HCT116 (cell line): ENCODE data around the gene RIN3. TPM values are rescaled to one million over a fixed set of nuclear protein-coding genes. Genes with fewer than 3 reads are reported as not detected.
A peak's percentile ranks its signal among the peaks of the same experiment; 100 is the strongest.

Experiments used
- ATAC-seq: fragments of 200-7000 bp; cut with Tn5 transposase; 2 replicates; pipeline ENCODE4 v1.9.1; 2020; ENCODE audit warnings: mild to moderate bottlenecking, moderate library complexity
- BruUV-seq: library from RNA; stranded (reverse); fragments of 400-500 nt; replicated peaks from 2 replicates; lab custom pipeline; 2021; lab: Mats Ljungman, UMichigan
- CTCF ChIA-PET: fragments of 300-600 bp; sonication (Branson Sonifier 250); formaldehyde crosslinking; loops from one replicate; lab custom pipeline; 2021; ENCODE audit warnings: antibody characterized with exemption; lab: Charles Lee
- POLR2A ChIA-PET: fragments of 300-600, 350-600 bp; sonication (Branson Sonifier 250); formaldehyde crosslinking; loops from one replicate; lab custom pipeline; 2021; ENCODE audit warnings: antibody characterized with exemption; lab: Charles Lee
- RAD21 ChIA-PET, 2 experiments: fragments of 300-600 bp; sonication (Branson Sonifier 250); formaldehyde crosslinking; loops; one replicate each; lab custom pipeline; 2023; ENCODE audit warnings: low total read pairs in 2 of 2; ENCODE audit not compliant: uncharacterized antibody in 2 of 2, unreplicated experiment in 2 of 2, low non-redundant PET in 1 of 2; lab: Charles Lee
- DNase-seq: peaks from one replicate; pipeline ENCODE4 v3.0.0-alpha.2; 2010; ENCODE audit warnings: low read depth, low spot score
- H2AFZ ChIP-seq: fragments of 200-600 bp; shearing (Covaris generic), sonication (generic); 2 replicates; pipeline ENCODE4 v1.6.1; 2017; ENCODE audit warnings: low read depth, mixed run types, mixed read lengths, antibody characterized with exemption, low read length; ENCODE audit not compliant: poor library complexity, severe bottlenecking
- H3K27ac ChIP-seq: 2 replicates; pipeline ENCODE4 v1.5.1; 2012; ENCODE audit warnings: low read depth, low read length
- H3K27me3 ChIP-seq: fragments of 200-600 bp; sonication (generic); 2 replicates; pipeline ENCODE4 v1.6.1; 2016; ENCODE audit warnings: mixed run types, low read length, mixed read lengths; ENCODE audit not compliant: insufficient read depth
- H3K36me3 ChIP-seq, 2 experiments: fragments of 200-500 bp in 1 of 2; fragments of 200-600 bp in 1 of 2; sonication (Bioruptor generic) in 1 of 2; sonication (generic) in 1 of 2; 2 replicates each; pipeline versions ENCODE4 v1.5.1 to v1.6.1; 2014 to 2016; ENCODE audit warnings: low read length in 2 of 2, inconsistent platforms in 1 of 2, mixed read lengths in 1 of 2, mixed run types in 1 of 2; ENCODE audit not compliant: insufficient read depth in 2 of 2, control insufficient read depth in 1 of 2
- H3K4me1 ChIP-seq, 2 experiments: fragments of 200-600 bp in 1 of 2; sonication (generic) in 1 of 2; 2 replicates each; pipeline versions ENCODE4 v1.5.1 to v1.6.1; 2012 to 2017; ENCODE audit warnings: low read length in 2 of 2, inconsistent platforms in 1 of 2, mild to moderate bottlenecking in 1 of 2, mixed read lengths in 1 of 2, mixed run types in 1 of 2, moderate library complexity in 1 of 2; ENCODE audit not compliant: insufficient read depth in 2 of 2, control insufficient read depth in 1 of 2
- H3K4me2 ChIP-seq: fragments of 200-600 bp; sonication (generic); 2 replicates; pipeline ENCODE4 v1.6.1; 2017; ENCODE audit warnings: mixed run types, low read length, mixed read lengths
- H3K4me3 ChIP-seq, 2 experiments: fragments of 200-600 bp in 1 of 2; sonication (generic) in 1 of 2; replicated peaks in 1 of 2; 2 replicates each; pipeline ENCODE4 v1.5.1; 2011 to 2016; ENCODE audit warnings: low read length in 2 of 2, control low read depth in 1 of 2, low read depth in 1 of 2, mild to moderate bottlenecking in 1 of 2, mixed read lengths in 1 of 2, mixed run types in 1 of 2
- H3K79me2 ChIP-seq: fragments of 200-600 bp; sonication (generic); 2 replicates; pipeline ENCODE4 v1.6.1; 2017; ENCODE audit warnings: mild to moderate bottlenecking, mixed run types, low read length, moderate library complexity, mixed read lengths; ENCODE audit not compliant: insufficient read depth
- H3K9ac ChIP-seq: fragments of 200-600 bp; sonication (generic); 2 replicates; pipeline ENCODE4 v1.6.1; 2016; ENCODE audit warnings: low read length, mixed read lengths
- H3K9me2 ChIP-seq: fragments of 200-600 bp; sonication (generic), shearing (Covaris generic); 2 replicates; pipeline ENCODE4 v1.6.1; 2017; ENCODE audit warnings: mixed run types, mild to moderate bottlenecking, moderate library complexity; ENCODE audit not compliant: insufficient read depth
- H3K9me3 ChIP-seq, 2 experiments: fragments of 200-500 bp in 1 of 2; fragments of 200-600 bp in 1 of 2; sonication (Bioruptor generic) in 1 of 2; sonication (generic) in 1 of 2; 2 replicates each; pipeline ENCODE4 v1.6.1; 2014 to 2017; ENCODE audit warnings: low read length in 2 of 2, mixed read lengths in 2 of 2, inconsistent platforms in 1 of 2, low read depth in 1 of 2, mild to moderate bottlenecking in 1 of 2, mixed run types in 1 of 2, moderate library complexity in 1 of 2; ENCODE audit not compliant: control insufficient read depth in 1 of 2, insufficient read depth in 1 of 2
- H4K20me1 ChIP-seq: fragments of 200-600 bp; sonication (generic), shearing (Covaris generic); 2 replicates; pipeline ENCODE4 v1.6.1; 2017; ENCODE audit warnings: mixed run types, mild to moderate bottlenecking, moderate library complexity; ENCODE audit not compliant: insufficient read depth
- CBX3 ChIP-seq: IDR thresholded peaks from 2 replicates; pipeline ENCODE4 v1.6.1; 2012; ENCODE audit warnings: low read depth
- CEBPB ChIP-seq: IDR thresholded peaks from 2 replicates; pipeline ENCODE4 v1.6.1; 2012; ENCODE audit warnings: low read depth
- EGR1 ChIP-seq: IDR thresholded peaks from 2 replicates; pipeline ENCODE4 v1.6.1; 2012; ENCODE audit warnings: low read depth
- ELF1 ChIP-seq: IDR thresholded peaks from 2 replicates; pipeline ENCODE4 v1.6.1; 2012; ENCODE audit warnings: low read depth, borderline replicate concordance
- FOSL1 ChIP-seq: IDR thresholded peaks from 2 replicates; pipeline ENCODE4 v1.6.1; 2012; ENCODE audit warnings: low read depth
- JUND ChIP-seq: IDR thresholded peaks from 2 replicates; pipeline ENCODE4 v1.6.1; 2012
- POLR2AphosphoS5 ChIP-seq: IDR thresholded peaks from 2 replicates; pipeline ENCODE4 v1.6.1; 2011; ENCODE audit warnings: mild to moderate bottlenecking, low read depth, low read length, moderate library complexity
- RAD21 ChIP-seq: IDR thresholded peaks from 2 replicates; pipeline ENCODE4 v1.6.1; 2012; ENCODE audit warnings: low read depth, mild to moderate bottlenecking
- SIN3A ChIP-seq: IDR thresholded peaks from 2 replicates; pipeline ENCODE4 v1.6.1; 2012; ENCODE audit warnings: low read depth
- SP1 ChIP-seq: IDR thresholded peaks from 2 replicates; pipeline ENCODE4 v1.6.1; 2012; ENCODE audit warnings: low read depth
- TCF7L2 ChIP-seq: IDR thresholded peaks from 2 replicates; pipeline ENCODE4 v1.7.0; 2011; ENCODE audit warnings: borderline replicate concordance, inconsistent platforms; ENCODE audit not compliant: insufficient read depth, insufficient read length; ENCODE audit errors: extremely low read depth
- YY1 ChIP-seq: IDR thresholded peaks from 2 replicates; pipeline ENCODE4 v1.6.1; 2011; ENCODE audit warnings: low read length, low read depth, moderate library complexity, mild to moderate bottlenecking; ENCODE audit not compliant: insufficient replicate concordance; ENCODE audit errors: extremely low read depth
- ZNF274 ChIP-seq: fragments of 200-500 bp; sonication (Bioruptor generic); IDR thresholded peaks from 2 replicates; pipeline ENCODE4 v1.6.1; 2014; ENCODE audit warnings: mild to moderate bottlenecking, low read depth, low read length, inconsistent platforms
- intact Hi-C: fragments of 100-400 bp; cut with micrococcal nuclease; formaldehyde crosslinking; loops from 2 replicates; pipeline ENCODE4 v1.10.0; 2022
- total RNA-seq: library from RNA; stranded (reverse); gene quantifications from one replicate; pipeline ENCODE4 v1.2.1, GENCODE V29; 2021; ENCODE audit not compliant: unreplicated experiment
- TF ChIP-seq, protein P1 (sequence below): IDR thresholded peaks from 2 replicates; pipeline ENCODE4 v1.6.1; 2012

Gene RIN3
- total RNA-seq, 1 experiment from 2014 or later: 22.2 TPM

DNA sequence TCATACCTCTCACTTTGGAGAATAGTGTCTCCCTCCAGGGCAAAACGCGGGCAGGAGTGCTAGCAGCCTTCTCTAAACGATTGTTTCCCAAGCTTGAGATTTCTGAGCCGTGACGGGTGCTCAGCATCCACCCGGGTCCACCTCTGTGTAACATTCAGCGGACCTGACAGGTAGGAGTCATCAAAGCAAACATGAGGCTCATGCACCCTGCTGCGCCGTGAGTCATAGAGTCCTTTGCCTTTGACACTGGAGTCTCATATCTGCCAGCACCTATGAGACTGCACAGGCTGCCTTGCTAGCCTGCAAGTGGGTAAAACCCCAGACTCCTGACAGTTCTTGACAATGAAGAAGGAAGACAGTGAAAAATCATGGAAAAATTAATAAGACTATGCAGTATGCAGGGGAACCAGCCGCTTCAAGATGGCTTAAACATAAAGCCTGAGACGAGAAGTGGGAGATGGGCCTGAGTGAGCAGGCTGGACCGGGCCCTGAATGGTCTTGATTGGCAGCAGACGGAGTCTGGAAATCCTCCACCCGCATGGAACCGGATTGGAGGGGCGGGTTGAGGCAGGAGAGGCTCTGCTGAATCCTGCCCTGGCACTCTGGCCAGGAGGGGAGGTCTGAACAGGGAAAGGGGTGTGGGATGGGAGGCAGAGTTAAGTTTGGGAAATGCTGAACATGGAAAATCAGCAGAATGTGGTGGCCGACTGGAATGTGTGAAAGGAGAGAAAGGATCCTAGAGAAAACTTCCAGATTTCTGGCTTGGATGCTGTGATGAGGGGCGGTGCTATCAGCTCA lies 180.6 kb downstream of the RIN3 start:
- TF ChIP-seq CBX3: peak; percentile 88
- TF ChIP-seq ZNF274: no peak
- TF ChIP-seq ELF1: no peak
- peak; percentile 90 for TF ChIP-seq JUND
- no peak for TF ChIP-seq YY1
- TF ChIP-seq SIN3A: peak; percentile 74; the same call in 1 of the 2 replicates
- TF ChIP-seq CEBPB: no peak
- 0 out of 2 replicates have a peak, but pooled peaks have one; percentile 19 for TF ChIP-seq POLR2AphosphoS5
- TF ChIP-seq TCF7L2: peak; percentile 93
- peak; percentile 67 for TF ChIP-seq SP1
- TF ChIP-seq, protein P1, sequence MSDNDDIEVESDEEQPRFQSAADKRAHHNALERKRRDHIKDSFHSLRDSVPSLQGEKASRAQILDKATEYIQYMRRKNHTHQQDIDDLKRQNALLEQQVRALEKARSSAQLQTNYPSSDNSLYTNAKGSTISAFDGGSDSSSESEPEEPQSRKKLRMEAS: peak; percentile 77
- TF ChIP-seq FOSL1: peak; percentile 88
- 0 out of 2 replicates have a peak, but pooled peaks have one; percentile 6 for TF ChIP-seq RAD21
- no peak for TF ChIP-seq EGR1
- POLR2A ChIA-PET: no interaction called here
- DNase-seq (peak; percentile 78), ATAC-seq (peak; percentile 89)
- peak overlapping the region; percentile 61 for H3K4me2 ChIP-seq
- H2AFZ ChIP-seq: no peak overlapping the region
- no peaks in the 10 kb centered on the region for H3K36me3 ChIP-seq
- intact Hi-C loops: no loop called here
- H3K27ac ChIP-seq: no peak overlapping the region
- CTCF ChIA-PET: interaction anchor here (1.0 to 1.2 kb wide), 2 partner anchors 7 to 12 kb away, joined by 4 to 7 read pairs; no protein-coding TSS in a partner anchor
- H3K4me3 ChIP-seq: no peak overlapping the region
- H3K79me2 ChIP-seq: no peaks in the 10 kb centered on the region
- BruUV-seq: no TSS peak
- peaks cover 9% of the 10 kb centered on the region; the same call in 1 of the 2 replicates for H3K27me3 ChIP-seq
- H4K20me1 ChIP-seq: no peaks in the 10 kb centered on the region
- H3K9ac ChIP-seq: 0 out of 2 replicates have a peak overlapping the region, but pooled peaks have one; percentile 18
- no peaks in the 10 kb centered on the region for H3K9me2 ChIP-seq
- H3K9me3 ChIP-seq: no peaks in the 10 kb centered on the region
- RAD21 ChIA-PET: no interaction called here
- H3K4me1 ChIP-seq: peaks cover 36% of the 10 kb centered on the region in 2 experiments
